ENCODE data around the gene SOHLH2.

- TF ChIP-seq, protein P1, sequence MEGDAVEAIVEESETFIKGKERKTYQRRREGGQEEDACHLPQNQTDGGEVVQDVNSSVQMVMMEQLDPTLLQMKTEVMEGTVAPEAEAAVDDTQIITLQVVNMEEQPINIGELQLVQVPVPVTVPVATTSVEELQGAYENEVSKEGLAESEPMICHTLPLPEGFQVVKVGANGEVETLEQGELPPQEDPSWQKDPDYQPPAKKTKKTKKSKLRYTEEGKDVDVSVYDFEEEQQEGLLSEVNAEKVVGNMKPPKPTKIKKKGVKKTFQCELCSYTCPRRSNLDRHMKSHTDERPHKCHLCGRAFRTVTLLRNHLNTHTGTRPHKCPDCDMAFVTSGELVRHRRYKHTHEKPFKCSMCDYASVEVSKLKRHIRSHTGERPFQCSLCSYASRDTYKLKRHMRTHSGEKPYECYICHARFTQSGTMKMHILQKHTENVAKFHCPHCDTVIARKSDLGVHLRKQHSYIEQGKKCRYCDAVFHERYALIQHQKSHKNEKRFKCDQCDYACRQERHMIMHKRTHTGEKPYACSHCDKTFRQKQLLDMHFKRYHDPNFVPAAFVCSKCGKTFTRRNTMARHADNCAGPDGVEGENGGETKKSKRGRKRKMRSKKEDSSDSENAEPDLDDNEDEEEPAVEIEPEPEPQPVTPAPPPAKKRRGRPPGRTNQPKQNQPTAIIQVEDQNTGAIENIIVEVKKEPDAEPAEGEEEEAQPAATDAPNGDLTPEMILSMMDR (IDR thresholded peaks at IDR 0.05; ENCODE audit: poor library complexity), result no peak
- no peak for TF ChIP-seq EZH2 (IDR thresholded peaks at IDR 0.05; ENCODE audit: borderline replicate concordance)
- TF ChIP-seq EZH2phosphoT487 (IDR thresholded peaks at IDR 0.05; ENCODE audit: low read depth, severe bottlenecking, unreplicated experiment), result no peak
These were observed 5.5 kb upstream of the SOHLH2 start for GRCh38 chr13:36219883-36220282.

All from hepatocyte (in vitro differentiated cells).